H1 (cell line): Measurements from ENCODE around the gene RABGAP1. TPM values are rescaled to one million over a fixed set of nuclear protein-coding genes. Genes with fewer than 3 reads are reported as not detected.

Source experiments
- CTCF ChIA-PET: fragments of 300-600 bp; sonication (Branson Sonifier 250); formaldehyde crosslinking; loops from one replicate; lab custom pipeline; 2021; ENCODE audit not compliant: partially characterized antibody; lab: Charles Lee
- POLR2A ChIA-PET: fragments of 300-600 bp; sonication (Branson Sonifier 250); formaldehyde crosslinking; loops from one replicate; lab custom pipeline; 2021; ENCODE audit warnings: inconsistent platforms; ENCODE audit not compliant: partially characterized antibody; lab: Charles Lee
- DNase-seq, 2 experiments: peaks; one replicate each; pipeline versions ENCODE4 v3.0.0 to v3.0.0-alpha.2; 2010 to 2022; ENCODE audit warnings: low spot score in 2 of 2, low read depth in 1 of 2, mixed read lengths in 1 of 2
- FAIRE-seq: peaks from 2 replicates; lab custom pipeline; 2011; peaks lifted over from hg19 to GRCh38; lab: Jason Lieb, UNC
- H2AFZ ChIP-seq: 2 replicates; pipeline ENCODE4 v1.8.1; 2012; ENCODE audit warnings: low read length, inconsistent platforms
- H2AK5ac ChIP-seq: 2 replicates; pipeline ENCODE4 v1.6.1; 2013; ENCODE audit warnings: low read depth, low read length
- H2BK120ac ChIP-seq: replicated peaks from 2 replicates; pipeline ENCODE3; 2013; ENCODE audit warnings: low read depth, low read length, inconsistent platforms
- H2BK12ac ChIP-seq: 2 replicates; pipeline ENCODE4 v1.6.1; 2013; ENCODE audit warnings: low read depth, low read length
- H2BK15ac ChIP-seq: 2 replicates; pipeline ENCODE4 v1.6.1; 2013; ENCODE audit warnings: low read length
- H2BK20ac ChIP-seq: 2 replicates; pipeline ENCODE4 v1.6.1; 2013; ENCODE audit warnings: low read length
- H2BK5ac ChIP-seq: 2 replicates; pipeline ENCODE4 v1.6.1; 2013; ENCODE audit warnings: low read depth, low read length
- H3K14ac ChIP-seq: 2 replicates; pipeline ENCODE4 v1.6.1; 2013; ENCODE audit warnings: inconsistent platforms; ENCODE audit not compliant: insufficient read length
- H3K18ac ChIP-seq: 2 replicates; pipeline ENCODE4 v1.6.1; 2013; ENCODE audit warnings: low read length; ENCODE audit errors: extremely low read depth
- H3K23ac ChIP-seq: 2 replicates; pipeline ENCODE4 v1.6.1; 2013; ENCODE audit warnings: inconsistent platforms; ENCODE audit not compliant: insufficient read length
- H3K23me2 ChIP-seq: 2 replicates; pipeline ENCODE4 v1.6.1; 2013; ENCODE audit warnings: low read depth, low read length
- H3K27ac ChIP-seq: 2 replicates; pipeline ENCODE4 v1.6.1; 2011; ENCODE audit warnings: low read depth, low read length, inconsistent platforms
- H3K27me3 ChIP-seq, 4 experiments: replicated peaks in 1 of 4; 1 replicate in 1 of 4; 2 replicates in 3 of 4; pipeline versions ENCODE4 v1.6.1 to v1.8.1; 2011 to 2013; ENCODE audit warnings: low read length in 3 of 4, mild to moderate bottlenecking in 3 of 4, inconsistent platforms in 2 of 4, mixed read lengths in 2 of 4, moderate library complexity in 1 of 4; ENCODE audit not compliant: control insufficient read depth in 3 of 4, insufficient read depth in 3 of 4; ENCODE audit errors: extremely low read depth in 1 of 4
- H3K36me3 ChIP-seq, 4 experiments: 2 replicates each; pipeline versions ENCODE4 v1.6.1 to v1.8.1; 2011 to 2013; ENCODE audit warnings: mild to moderate bottlenecking in 4 of 4, low read length in 3 of 4, moderate library complexity in 2 of 4, control low read depth in 1 of 4, inconsistent platforms in 1 of 4; ENCODE audit not compliant: insufficient read depth in 4 of 4, control insufficient read depth in 2 of 4
- H3K4ac ChIP-seq: replicated peaks from 2 replicates; pipeline ENCODE3; 2013; ENCODE audit warnings: low read length, low read depth, mixed read lengths, inconsistent platforms; ENCODE audit not compliant: insufficient read length
- H3K4me1 ChIP-seq, 4 experiments: replicated peaks in 1 of 4; 1 replicate in 1 of 4; 2 replicates in 3 of 4; pipeline versions ENCODE4 v1.6.1 to v1.8.1; 2011 to 2013; ENCODE audit warnings: low read length in 3 of 4, inconsistent platforms in 2 of 4, mixed read lengths in 1 of 4; ENCODE audit not compliant: insufficient read depth in 4 of 4, control insufficient read depth in 3 of 4
- H3K4me2 ChIP-seq, 2 experiments: 2 replicates each; pipeline versions ENCODE4 v1.6.1 to v1.8.1; 2011 to 2013; ENCODE audit warnings: low read depth in 2 of 2, low read length in 2 of 2, control low read depth in 1 of 2, inconsistent platforms in 1 of 2, mild to moderate bottlenecking in 1 of 2; ENCODE audit not compliant: insufficient read depth in 1 of 2
- H3K4me3 ChIP-seq, 4 experiments: fragments of 200-600, 300-600 bp in 1 of 4; sonication (generic), shearing (Covaris generic), sonication (Bioruptor Twin) in 1 of 4; 2 replicates each; pipeline versions ENCODE4 v1.5.1 to v1.8.1; 2011 to 2016; ENCODE audit warnings: low read length in 4 of 4, low read depth in 3 of 4, control low read depth in 2 of 4, inconsistent platforms in 2 of 4, mild to moderate bottlenecking in 2 of 4, mixed read lengths in 1 of 4, moderate library complexity in 1 of 4; ENCODE audit not compliant: insufficient read depth in 2 of 4; ENCODE audit errors: extremely low read depth in 1 of 4
- H3K56ac ChIP-seq: replicated peaks from 2 replicates; pipeline ENCODE3; 2013; ENCODE audit warnings: low read depth, mild to moderate bottlenecking, mixed read lengths, low read length, inconsistent platforms; ENCODE audit not compliant: insufficient read length
- H3K79me1 ChIP-seq: 2 replicates; pipeline ENCODE4 v1.6.1; 2013; ENCODE audit warnings: low read depth, low read length, control low read depth
- H3K79me2 ChIP-seq, 2 experiments: 2 replicates each; pipeline versions ENCODE4 v1.6.1 to v1.8.1; 2012 to 2013; ENCODE audit warnings: low read length in 2 of 2, mild to moderate bottlenecking in 2 of 2, inconsistent platforms in 1 of 2; ENCODE audit not compliant: insufficient read depth in 2 of 2, control insufficient read depth in 1 of 2
- H3K9ac ChIP-seq, 4 experiments: replicated peaks in 1 of 4; 1 replicate in 1 of 4; 2 replicates in 3 of 4; pipeline versions ENCODE4 v1.6.1 to v1.8.1; 2011 to 2013; ENCODE audit warnings: low read depth in 3 of 4, low read length in 3 of 4, control low read depth in 2 of 4, mild to moderate bottlenecking in 2 of 4, moderate library complexity in 2 of 4, inconsistent platforms in 1 of 4; ENCODE audit errors: extremely low read depth in 1 of 4
- H3K9me3 ChIP-seq, 2 experiments: 2 replicates each; pipeline versions ENCODE4 v1.6.1 to v1.8.1; 2012 to 2013; ENCODE audit warnings: mild to moderate bottlenecking in 2 of 2, moderate library complexity in 2 of 2, control low read depth in 1 of 2, inconsistent platforms in 1 of 2, low read depth in 1 of 2, low read length in 1 of 2, mixed read lengths in 1 of 2; ENCODE audit not compliant: insufficient read depth in 2 of 2
- H4K20me1 ChIP-seq, 2 experiments: replicated peaks in 1 of 2; 2 replicates each; pipeline versions ENCODE3 to v1.8.1; 2011 to 2013; ENCODE audit warnings: inconsistent platforms in 2 of 2, low read length in 2 of 2, mild to moderate bottlenecking in 1 of 2; ENCODE audit not compliant: insufficient read depth in 2 of 2, control insufficient read depth in 1 of 2
- H4K5ac ChIP-seq: 2 replicates; pipeline ENCODE4 v1.6.1; 2013; ENCODE audit warnings: low read length, low read depth, mixed read lengths, inconsistent platforms; ENCODE audit not compliant: insufficient read length
- H4K8ac ChIP-seq: 2 replicates; pipeline ENCODE4 v1.8.0; 2013; ENCODE audit warnings: mild to moderate bottlenecking, moderate library complexity, low read length, inconsistent platforms; ENCODE audit not compliant: insufficient read depth; ENCODE audit errors: extremely low read depth
- H4K91ac ChIP-seq: replicated peaks from 2 replicates; pipeline ENCODE3; 2013; ENCODE audit warnings: low read length, mixed read lengths, inconsistent platforms; ENCODE audit not compliant: insufficient read length
- CHD1 ChIP-seq: IDR thresholded peaks from 2 replicates; pipeline ENCODE4 v1.6.1; 2012; ENCODE audit warnings: low read depth, low read length, improper control_type of control experiment
- HDAC2 ChIP-seq, 2 experiments: fragments of 300-600 bp in 1 of 2; sonication (generic) in 1 of 2; IDR thresholded peaks; 2 replicates each; pipeline ENCODE4 v1.6.1; 2011 to 2012; ENCODE audit warnings: low read depth in 2 of 2, low read length in 2 of 2, mild to moderate bottlenecking in 2 of 2, moderate library complexity in 2 of 2, borderline replicate concordance in 1 of 2, inconsistent platforms in 1 of 2
- KDM1A ChIP-seq: fragments of 200-600, 300-600 bp; sonication (generic); IDR thresholded peaks from 2 replicates; pipeline ENCODE4 v1.7.1; 2016; ENCODE audit warnings: mild to moderate bottlenecking, low read length, borderline replicate concordance
- POU5F1 ChIP-seq: IDR thresholded peaks from 2 replicates; pipeline ENCODE4 v1.6.1; 2011; ENCODE audit warnings: low read depth, mild to moderate bottlenecking, low read length, moderate library complexity
- SIRT6 ChIP-seq: IDR thresholded peaks from one replicate; pipeline ENCODE4 v1.7.1; 2012; ENCODE audit warnings: low read length, inconsistent platforms
- TCF12 ChIP-seq: IDR thresholded peaks from 2 replicates; pipeline ENCODE4 v1.6.1; 2011; ENCODE audit warnings: low read depth, mild to moderate bottlenecking, low read length
- WGBS, 2 experiments: shearing (Covaris generic) in 1 of 2; methylation state at CpG; one replicate each; pipeline versions ENCODE4 v1.1.6 to v1.1.7; 2013 to 2015; ENCODE audit warnings: low lambda C conversion rate in 2 of 2, mixed read lengths in 2 of 2, inconsistent platforms in 1 of 2, low coverage in 1 of 2, missing lambda C conversion rate in 1 of 2; ENCODE audit not compliant: insufficient replicate concordance in 2 of 2, insufficient coverage in 1 of 2, insufficient read length in 1 of 2; ENCODE audit errors: extremely low coverage in 1 of 2, missing lambda C conversion rate in 1 of 2; 5-methylcytosine and 5-hydroxymethylcytosine counted together
- polyA plus RNA-seq, 7 experiments: library from polyadenylated mRNA; depleted of rRNA in 3 of 7; stranded (reverse) in 5 of 7; unstranded in 2 of 7; fragments of >200 nt in 5 of 7; fragments of 200-250 nt in 2 of 7; gene quantifications; 1 replicate in 5 of 7; 2 replicates in 1 of 7; 4 replicates in 1 of 7; pipeline versions ENCODE4 v1.2.1 to v1.2.3, GENCODE V29; 2011 to 2013; ENCODE audit warnings: missing spikeins in 2 of 7, mixed read lengths in 2 of 7
- total RNA-seq: library from RNA; stranded (reverse); fragmentation: NEBNext Ultra II Directional; extraction: Animal tissue kit (Norgen Biotek cat#: 25700); gene quantifications from 2 replicates; pipeline ENCODE4 v1.2.1, GENCODE V29; 2021

Gene RABGAP1
- total and polyA plus RNA-seq, 2 of the 8 experiments (the other 6 are each of a cell fraction or from before 2014, with no cell fraction given): 15.7 to 38.3 TPM

- no peak overlapping the region for H3K23ac ChIP-seq
- no peak for TF ChIP-seq POU5F1
- TF ChIP-seq TCF12: no peak
- TF ChIP-seq SIRT6: no peak
- no peak for TF ChIP-seq HDAC2 (IDR thresholded peaks at IDR 0.05; ENCODE audit: borderline replicate concordance in 1 of 2, low read depth in 2 of 2, low read length in 2 of 2)
- no peak for TF ChIP-seq CHD1
- TF ChIP-seq KDM1A: no peak
- TF ChIP-seq, all 59 proteins: peak for 0
- POLR2A ChIA-PET: interaction anchor here (4.9 kb wide), 1 partner anchor 10 kb away, joined by 26 read pairs; the partner anchor contains the start of gene RABGAP1
- Histone ChIP-seq H4K5ac (no peak overlapping the region), H3K36me3 (no peaks in the 10 kb centered on the region), H3K79me2 (peaks cover 14 to 95% of the 10 kb centered on the region in 2 experiments), H3K4me3 (no peak overlapping the region), H2AFZ (no peak overlapping the region), H3K4me2 (no peak overlapping the region), H3K56ac (no peak overlapping the region), H3K14ac (no peak overlapping the region), H3K18ac (no peak overlapping the region), H2BK15ac (no peak overlapping the region), H2BK12ac (no peak overlapping the region), H3K4me1 (peaks cover 0 to 19% (median 2%) of the 10 kb centered on the region in 4 experiments; a peak in 3 of 7 replicates), H4K20me1 (peaks cover 0 to 4% of the 10 kb centered on the region in 2 experiments), H2BK5ac (no peak overlapping the region), H4K91ac (no peak overlapping the region), H3K4ac (no peak overlapping the region), H2BK20ac (no peak overlapping the region), H3K9me3 (no peaks in the 10 kb centered on the region), H2BK120ac (no peak overlapping the region), H3K9ac (no peak overlapping the region), H3K27ac (no peak overlapping the region), H3K23me2 (no peaks in the 10 kb centered on the region), H4K8ac (no peak overlapping the region), H3K79me1 (0 out of 2 replicates have a peak, but pooled peaks cover 2% of the 10 kb centered on the region), H3K27me3 (no peaks in the 10 kb centered on the region), H2AK5ac (no peak overlapping the region)
- WGBS, 2 experiments: 77 to 100% methylated on average over 1 of the region's 1 CpG
- CTCF ChIA-PET: interaction anchor here (0.6 to 1.5 kb wide), 3 partner anchors 17 to 41 kb away, joined by 3 read pairs; no protein-coding TSS in a partner anchor
- no peak for FAIRE-seq
- DNase-seq: no peak
These were observed 10.2 kb downstream of the RABGAP1 start for GRCh38 chr9:122951056-122951455.
